GM20000 (cell line): ENCODE data around the gene COQ3.
A peak's percentile ranks its signal among the peaks of the same experiment; 100 is the strongest.

Experiments
- DNase-seq: peaks from one replicate; pipeline ENCODE4 v3.0.0; 2012; ENCODE audit warnings: low spot score
- CTCF ChIP-seq: IDR thresholded peaks from 2 replicates; pipeline ENCODE4 v1.5.1; 2012; ENCODE audit warnings: mild to moderate bottlenecking, control low read depth; ENCODE audit errors: extremely low read depth, missing control alignments

Gene COQ3

GRCh38 chr6:99334526-99335127 lies 59.4 kb downstream of the COQ3 start:
- TF ChIP-seq CTCF = no peak
- peak; percentile 65 for DNase-seq

- TF ChIP-seq CTCF = no peak
- DNase-seq = peak; percentile 86
These were observed 60.9 kb downstream of the COQ3 start for GRCh38 chr6:99333068-99333467.

- no peak for DNase-seq
- no peak for TF ChIP-seq CTCF
These were observed 62.5 kb downstream of the COQ3 start for GRCh38 chr6:99331531-99331930.

GRCh38 chr6:99330159-99330558 lies 63.8 kb downstream of the COQ3 start:
- peak; percentile 78 for DNase-seq

GRCh38 chr6:99324996-99325395 lies 69.0 kb downstream of the COQ3 start:
- no peak for TF ChIP-seq CTCF
- DNase-seq = no peak

More at GRCh38 chr6:99330159-99330558, 63.8 kb downstream of the COQ3 start:
- TF ChIP-seq CTCF = peak; percentile 69
